Neural crest cell (in vitro differentiated cells): ENCODE results near the gene SLC1A3. TPM values are rescaled to one million over a fixed set of nuclear protein-coding genes. Genes with fewer than 3 reads are reported as not detected.
"Not testable (repeated sequence)": the region's sequence is repeated elsewhere in the genome, so short reads cannot be mapped to it uniquely, and the experiment has no call there.

Experiments used
- DNase-seq: peaks from one replicate; pipeline ENCODE4 v3.0.0; 2021; ENCODE audit warnings: low read depth, mixed read lengths, low spot score
- H3K27ac Mint-ChIP-seq: one replicate; pipeline ENCODE4 v1.8.0; 2021; ENCODE audit warnings: mild to moderate bottlenecking, mixed read lengths; ENCODE audit not compliant: unreplicated experiment
- H3K27me3 Mint-ChIP-seq: 2 replicates; pipeline ENCODE4 v1.8.0; 2021; ENCODE audit warnings: low read depth, mild to moderate bottlenecking, mixed read lengths
- H3K36me3 Mint-ChIP-seq: 2 replicates; pipeline ENCODE4 v1.8.0; 2021; ENCODE audit warnings: low read depth, mild to moderate bottlenecking, mixed read lengths
- H3K4me1 Mint-ChIP-seq: 2 replicates; pipeline ENCODE4 v1.8.0; 2021; ENCODE audit warnings: mixed read lengths
- H3K4me3 Mint-ChIP-seq: one replicate; pipeline ENCODE4 v1.8.0; 2021; ENCODE audit warnings: mild to moderate bottlenecking, mixed read lengths
- H3K9me3 Mint-ChIP-seq: 2 replicates; pipeline ENCODE4 v1.8.0; 2021; ENCODE audit warnings: mixed read lengths
- total RNA-seq: library from RNA; stranded (reverse); gene quantifications from 2 replicates; pipeline ENCODE4 v1.2.1, GENCODE V29; 2021
- TF ChIP-seq, protein P1 (sequence below): fragments of 200-600 bp; sonication (generic); conservative IDR thresholded peaks from 2 replicates; pipeline ENCODE4 v1.5.0; 2021; ENCODE audit warnings: antibody characterized with exemption, mild to moderate bottlenecking

Gene SLC1A3
- total RNA-seq, 1 donor from 2014 or later: 26.5 TPM

DNA sequence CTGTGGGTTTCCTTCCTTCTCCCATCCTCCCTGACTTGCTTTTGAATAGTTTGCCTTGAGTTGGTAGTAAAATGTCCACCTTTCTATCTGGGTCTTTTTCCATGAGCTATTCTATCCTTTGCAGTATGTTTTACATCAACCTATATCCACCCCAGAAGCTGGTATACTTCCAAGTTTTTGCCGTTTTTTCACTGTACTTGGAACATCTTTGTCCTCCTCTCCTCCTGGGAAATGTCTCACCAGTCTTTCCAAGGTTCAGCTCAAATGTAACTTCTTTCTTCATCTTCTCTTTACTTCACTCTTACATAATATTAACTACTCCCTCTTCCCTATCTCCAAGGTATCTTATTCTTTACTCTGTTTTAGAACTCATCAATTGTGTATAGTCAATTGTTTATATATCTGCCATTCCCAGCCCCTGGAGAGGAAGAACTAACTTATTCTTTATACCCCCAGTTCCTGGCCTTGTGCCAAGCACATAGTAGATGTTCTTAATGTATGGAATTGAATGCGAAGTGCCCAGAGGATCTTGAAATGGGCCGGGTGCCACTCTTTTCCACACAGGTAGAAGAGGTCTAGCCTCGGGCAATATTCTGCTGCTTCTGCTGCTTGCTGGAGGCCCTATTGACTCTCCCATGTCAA lies 34.9 kb upstream of the SLC1A3 start:
- no peak for DNase-seq
- Mint-ChIP-seq H3K4me3 (no peak overlapping the region), H3K9me3 (no peaks in the 10 kb centered on the region), H3K36me3 (no peaks in the 10 kb centered on the region), H3K4me1 (peaks cover 6% of the 10 kb centered on the region), H3K27ac (no peak overlapping the region), H3K27me3 (no peaks in the 10 kb centered on the region)
- TF ChIP-seq, protein P1, sequence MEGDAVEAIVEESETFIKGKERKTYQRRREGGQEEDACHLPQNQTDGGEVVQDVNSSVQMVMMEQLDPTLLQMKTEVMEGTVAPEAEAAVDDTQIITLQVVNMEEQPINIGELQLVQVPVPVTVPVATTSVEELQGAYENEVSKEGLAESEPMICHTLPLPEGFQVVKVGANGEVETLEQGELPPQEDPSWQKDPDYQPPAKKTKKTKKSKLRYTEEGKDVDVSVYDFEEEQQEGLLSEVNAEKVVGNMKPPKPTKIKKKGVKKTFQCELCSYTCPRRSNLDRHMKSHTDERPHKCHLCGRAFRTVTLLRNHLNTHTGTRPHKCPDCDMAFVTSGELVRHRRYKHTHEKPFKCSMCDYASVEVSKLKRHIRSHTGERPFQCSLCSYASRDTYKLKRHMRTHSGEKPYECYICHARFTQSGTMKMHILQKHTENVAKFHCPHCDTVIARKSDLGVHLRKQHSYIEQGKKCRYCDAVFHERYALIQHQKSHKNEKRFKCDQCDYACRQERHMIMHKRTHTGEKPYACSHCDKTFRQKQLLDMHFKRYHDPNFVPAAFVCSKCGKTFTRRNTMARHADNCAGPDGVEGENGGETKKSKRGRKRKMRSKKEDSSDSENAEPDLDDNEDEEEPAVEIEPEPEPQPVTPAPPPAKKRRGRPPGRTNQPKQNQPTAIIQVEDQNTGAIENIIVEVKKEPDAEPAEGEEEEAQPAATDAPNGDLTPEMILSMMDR: no peak

DNA sequence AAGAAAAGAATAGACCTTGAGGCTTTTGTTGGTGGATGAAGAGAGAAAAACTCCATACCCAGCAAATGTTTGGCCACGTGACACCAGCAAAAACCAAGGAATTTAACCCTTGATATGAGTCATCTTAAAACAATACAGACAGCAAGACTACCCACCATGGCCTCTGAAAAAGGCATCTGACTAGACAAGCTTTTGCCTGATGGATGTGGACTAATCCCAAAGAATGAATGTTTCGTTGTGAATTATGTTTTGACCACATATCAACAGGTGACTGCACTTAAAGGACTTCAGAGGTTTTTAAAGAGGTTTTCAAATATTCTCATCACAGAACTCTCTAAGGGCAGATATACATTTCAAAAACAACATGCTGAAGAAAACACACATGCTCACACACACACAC lies 33.0 kb upstream of the SLC1A3 start:
- no peak overlapping the region for H3K27ac Mint-ChIP-seq
- H3K9me3 Mint-ChIP-seq: no peaks in the 10 kb centered on the region
- no peaks in the 10 kb centered on the region for H3K36me3 Mint-ChIP-seq

DNA sequence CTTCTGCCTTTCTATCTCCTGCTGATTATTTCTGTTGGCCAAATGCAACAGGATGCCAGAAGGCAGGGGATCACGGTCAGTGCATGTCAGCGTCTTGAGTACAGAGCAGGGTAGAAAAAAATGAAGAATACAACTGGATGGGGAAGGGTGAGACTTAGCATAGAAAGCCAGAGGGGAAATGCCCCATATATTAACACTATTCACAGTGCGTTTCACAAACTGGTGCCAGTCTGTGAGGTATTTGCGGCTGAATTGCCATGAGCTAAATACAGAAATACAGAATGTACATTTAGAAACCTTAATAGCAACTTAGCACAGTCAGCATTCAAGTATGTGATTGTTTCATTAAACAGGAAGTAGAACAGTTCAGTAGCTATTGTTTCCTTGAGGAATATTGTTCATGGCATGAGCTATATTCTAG lies 31.0 kb upstream of the SLC1A3 start:
- H3K4me3 Mint-ChIP-seq: no peak overlapping the region
- H3K27me3 Mint-ChIP-seq: no peaks in the 10 kb centered on the region

More for the DNA sequence above, 33.0 kb upstream of the SLC1A3 start:
- H3K4me1 Mint-ChIP-seq: peaks cover 6% of the 10 kb centered on the region
- H3K4me3 Mint-ChIP-seq: no peak overlapping the region
- no peaks in the 10 kb centered on the region for H3K27me3 Mint-ChIP-seq
- TF ChIP-seq, protein P1: no peak
- DNase-seq: no peak

DNA sequence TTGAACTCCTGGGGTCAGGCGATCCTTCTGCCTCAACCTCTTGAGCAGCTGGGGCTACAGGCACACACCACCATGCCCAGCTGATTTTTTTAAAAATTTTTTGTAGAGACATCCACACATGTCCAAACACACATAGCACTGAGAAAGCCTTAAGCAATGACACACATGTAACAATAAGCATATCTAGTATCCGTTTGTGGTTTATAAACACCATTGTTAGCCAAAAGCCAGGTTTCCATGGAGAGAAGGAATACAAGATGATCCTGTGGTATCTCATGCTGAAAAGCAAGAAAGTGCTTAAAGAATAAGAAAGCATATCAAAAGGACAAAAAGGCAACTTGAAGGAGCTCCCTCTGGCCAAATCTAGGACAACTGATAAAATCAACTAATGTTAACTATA lies 29.7 kb upstream of the SLC1A3 start:
- TF ChIP-seq, protein P1: no peak
- no peak overlapping the region for H3K4me3 Mint-ChIP-seq
- no peaks in the 10 kb centered on the region for H3K9me3 Mint-ChIP-seq
- peaks cover 6% of the 10 kb centered on the region for H3K4me1 Mint-ChIP-seq
- H3K36me3 Mint-ChIP-seq: no peaks in the 10 kb centered on the region
- DNase-seq: no peak
- no peak overlapping the region for H3K27ac Mint-ChIP-seq
- H3K27me3 Mint-ChIP-seq: no peaks in the 10 kb centered on the region

More for the DNA sequence above, 31.0 kb upstream of the SLC1A3 start:
- no peaks in the 10 kb centered on the region for H3K9me3 Mint-ChIP-seq
- TF ChIP-seq, protein P1: no peak
- H3K27ac Mint-ChIP-seq: no peak overlapping the region
- no peaks in the 10 kb centered on the region for H3K36me3 Mint-ChIP-seq
- DNase-seq: no peak
- peaks cover 6% of the 10 kb centered on the region for H3K4me1 Mint-ChIP-seq

DNA sequence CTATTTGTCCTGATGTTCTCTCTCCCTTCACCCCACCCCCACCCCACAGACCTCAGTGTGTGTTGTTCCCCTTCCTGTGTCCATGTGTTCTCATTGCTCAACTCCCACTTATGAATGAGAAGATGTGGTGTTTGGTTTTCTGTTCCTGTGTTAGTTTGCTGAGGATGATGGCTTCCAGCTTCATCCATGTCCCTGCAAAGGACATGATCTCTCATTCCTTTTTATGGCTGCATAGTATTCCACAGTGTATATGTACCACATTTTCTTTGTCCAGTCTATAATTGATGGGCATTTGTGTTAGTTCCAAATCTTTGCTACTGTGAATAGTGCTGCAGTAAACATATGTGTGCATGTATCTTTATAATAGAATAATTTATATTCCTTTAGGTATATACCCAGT lies 26.5 kb upstream of the SLC1A3 start:
- not testable (repeated sequence) for H3K9me3 Mint-ChIP-seq, H3K36me3 Mint-ChIP-seq, DNase-seq, H3K27ac Mint-ChIP-seq, H3K4me3 Mint-ChIP-seq, H3K27me3 Mint-ChIP-seq
- H3K4me1 Mint-ChIP-seq: peaks cover 18% of the 10 kb centered on the region

DNA sequence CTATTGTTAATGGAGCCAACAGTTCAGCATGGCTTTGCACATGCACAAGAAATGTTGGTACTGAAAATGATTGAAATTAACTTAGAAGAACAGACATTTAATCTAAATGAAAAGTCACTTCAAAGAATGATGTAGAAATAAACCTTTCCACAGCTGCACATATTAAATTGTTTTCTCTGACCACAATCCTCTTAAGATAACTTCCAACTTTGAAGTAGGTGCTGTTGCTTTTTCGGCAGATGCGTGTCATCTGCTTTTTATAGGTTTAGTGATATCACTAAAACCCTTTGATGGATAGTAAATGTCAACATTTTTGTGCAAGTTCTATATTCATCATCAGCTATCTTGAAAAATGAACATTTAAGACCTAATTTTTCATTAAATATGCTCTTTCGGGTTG lies 25.3 kb upstream of the SLC1A3 start:
- Mint-ChIP-seq H3K4me1 (peaks cover 16% of the 10 kb centered on the region), H3K9me3 (no peaks in the 10 kb centered on the region), H3K27ac (no peak overlapping the region), H3K36me3 (no peaks in the 10 kb centered on the region), H3K27me3 (no peaks in the 10 kb centered on the region), H3K4me3 (no peak overlapping the region)
- DNase-seq: no peak
- TF ChIP-seq, protein P1: no peak
